Measurements from ENCODE around the gene SEPTIN5.

Gene SEPTIN5

DNA sequence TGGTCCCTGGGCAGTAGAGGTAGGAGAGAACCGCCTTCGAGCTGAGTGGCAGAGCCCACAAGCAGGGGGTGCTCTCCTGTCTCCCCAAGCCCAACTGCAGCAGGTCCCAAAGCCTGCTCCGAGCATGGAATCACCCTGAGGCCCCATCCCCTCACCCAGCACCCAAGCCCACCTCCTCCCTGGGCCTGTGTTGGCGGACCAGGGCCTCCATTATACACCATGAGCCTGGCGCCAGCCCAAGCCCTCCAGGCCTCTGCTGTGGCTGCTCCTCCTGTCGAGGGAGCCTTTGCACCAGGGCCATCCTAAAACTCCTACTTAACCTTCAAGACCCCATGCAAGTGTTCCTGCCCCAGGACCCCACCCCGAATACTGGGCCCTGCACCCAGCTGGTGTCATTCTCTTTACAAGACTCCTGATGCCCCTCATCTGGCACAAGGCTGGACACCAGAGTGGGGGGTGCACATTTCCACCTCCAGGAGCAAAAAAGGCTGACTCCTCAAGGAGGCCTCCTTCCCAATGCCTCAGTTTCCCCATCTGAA, 25.7 kb downstream of the SEPTIN5 start:
- Histone ChIP-seq H2BK5ac (ENCODE audit: low read depth, low read length, poor library complexity) (no peak overlapping the region), H3K4me2 (ENCODE audit: low read length) (no peak overlapping the region), H3K27ac (ENCODE audit: low read depth, low read length) (no peak overlapping the region), H4K12ac (ENCODE audit: low read depth, low read length) (no peak overlapping the region), H2BK120ac (ENCODE audit: insufficient read depth, low read length, poor library complexity) (no peak overlapping the region), H3K9me3 (ENCODE audit: insufficient read depth, low read depth, low read length) (peaks cover 3% of the 10 kb centered on the region), H3K14ac (ENCODE audit: low read length) (no peak overlapping the region), H3K9ac (ENCODE audit: low read length) (no peak overlapping the region), H3K36me3 (ENCODE audit: control insufficient read depth in 1 of 2, insufficient read depth in 2 of 2, low read length in 2 of 2) (no peaks in the 10 kb centered on the region), H3K79me1 (ENCODE audit: low read length) (peaks cover under 1% of the 10 kb centered on the region), H3K18ac (ENCODE audit: low read length) (no peak overlapping the region), H3K27me3 (ENCODE audit: insufficient read depth, low read length) (no peaks in the 10 kb centered on the region), H3K4me3 (ENCODE audit: low read depth, low read length) (no peak overlapping the region), H2AFZ (ENCODE audit: insufficient read depth, low read length, poor library complexity) (no peak overlapping the region), H3K4ac (ENCODE audit: low read depth, low read length) (no peak overlapping the region), H2BK12ac (ENCODE audit: low read length) (no peak overlapping the region), H3K4me1 (ENCODE audit: control insufficient read depth in 1 of 2, insufficient read depth in 2 of 2, low read length in 2 of 2) (no peaks in the 10 kb centered on the region), H4K8ac (ENCODE audit: low read depth, low read length) (no peak overlapping the region), H4K91ac (ENCODE audit: low read depth, low read length) (no peak overlapping the region), H3K23ac (ENCODE audit: low read length) (no peak overlapping the region), H3K79me2 (ENCODE audit: control insufficient read depth, insufficient read depth, low read length, poor library complexity) (no peaks in the 10 kb centered on the region), H2AK5ac (ENCODE audit: low read length) (no peak overlapping the region)
- WGBS (ENCODE audit: extremely low coverage, insufficient coverage, insufficient read length), result no CpG with 5 or more reads among the region's 7 CpGs
- no peak for DNase-seq

DNA sequence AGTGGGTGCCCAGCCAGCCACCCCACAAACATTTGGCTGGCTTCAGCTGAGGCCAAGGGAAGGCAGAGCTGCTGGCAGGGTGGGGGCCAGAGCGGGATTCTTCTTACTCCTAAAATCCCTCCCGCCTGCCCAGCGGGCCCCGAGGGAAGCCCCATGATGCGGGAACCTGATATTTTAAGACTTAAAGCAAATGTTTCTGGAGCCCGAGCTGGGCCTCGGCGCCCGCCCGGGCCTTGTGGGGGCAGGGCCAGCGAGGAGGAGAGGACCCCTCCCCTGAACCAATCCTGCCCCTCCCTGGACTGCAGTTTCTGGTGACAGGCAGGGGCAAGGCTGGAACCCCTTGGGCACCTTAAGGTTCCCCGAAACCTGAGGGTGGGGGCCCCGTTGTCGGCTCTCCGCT, 26.3 kb downstream of the SEPTIN5 start:
- H3K9ac ChIP-seq (ENCODE audit: low read length), result no peak overlapping the region
- no peaks in the 10 kb centered on the region for H3K79me2 ChIP-seq (ENCODE audit: control insufficient read depth, insufficient read depth, low read length, poor library complexity)
- H3K4me3 ChIP-seq (ENCODE audit: low read depth, low read length), result no peak overlapping the region
- H4K12ac ChIP-seq (ENCODE audit: low read depth, low read length), result no peak overlapping the region
- H2AK5ac ChIP-seq (ENCODE audit: low read length), result no peak overlapping the region
- no CpG with 5 or more reads among the region's 15 CpGs for WGBS (ENCODE audit: extremely low coverage, insufficient coverage, insufficient read length)
- no peak overlapping the region for H2BK12ac ChIP-seq (ENCODE audit: low read length)
- H4K91ac ChIP-seq (ENCODE audit: low read depth, low read length), result no peak overlapping the region
- H3K79me1 ChIP-seq (ENCODE audit: low read length), result peaks cover 3% of the 10 kb centered on the region
- H3K18ac ChIP-seq (ENCODE audit: low read length), result no peak overlapping the region
- no peak overlapping the region for H2AFZ ChIP-seq (ENCODE audit: insufficient read depth, low read length, poor library complexity)
- H4K8ac ChIP-seq (ENCODE audit: low read depth, low read length), result no peak overlapping the region
- H3K4me2 ChIP-seq (ENCODE audit: low read length), result no peak overlapping the region
- H3K27ac ChIP-seq (ENCODE audit: low read depth, low read length), result no peak overlapping the region
- no peak overlapping the region for H2BK120ac ChIP-seq (ENCODE audit: insufficient read depth, low read length, poor library complexity)
- H3K9me3 ChIP-seq (ENCODE audit: insufficient read depth, low read depth, low read length), result peaks cover 2% of the 10 kb centered on the region
- no peaks in the 10 kb centered on the region for H3K27me3 ChIP-seq (ENCODE audit: insufficient read depth, low read length)
- H3K14ac ChIP-seq (ENCODE audit: low read length), result no peak overlapping the region
- no peak overlapping the region for H2BK5ac ChIP-seq (ENCODE audit: low read depth, low read length, poor library complexity)
- no peak overlapping the region for H3K4ac ChIP-seq (ENCODE audit: low read depth, low read length)
- no peak overlapping the region for H3K23ac ChIP-seq (ENCODE audit: low read length)
- no peaks in the 10 kb centered on the region for H3K36me3 ChIP-seq (ENCODE audit: control insufficient read depth in 1 of 2, insufficient read depth in 2 of 2, low read length in 2 of 2)
- DNase-seq, result no peak
- peaks cover 0 to 3% of the 10 kb centered on the region in 2 experiments for H3K4me1 ChIP-seq (ENCODE audit: control insufficient read depth in 1 of 2, insufficient read depth in 2 of 2, low read length in 2 of 2)

DNA sequence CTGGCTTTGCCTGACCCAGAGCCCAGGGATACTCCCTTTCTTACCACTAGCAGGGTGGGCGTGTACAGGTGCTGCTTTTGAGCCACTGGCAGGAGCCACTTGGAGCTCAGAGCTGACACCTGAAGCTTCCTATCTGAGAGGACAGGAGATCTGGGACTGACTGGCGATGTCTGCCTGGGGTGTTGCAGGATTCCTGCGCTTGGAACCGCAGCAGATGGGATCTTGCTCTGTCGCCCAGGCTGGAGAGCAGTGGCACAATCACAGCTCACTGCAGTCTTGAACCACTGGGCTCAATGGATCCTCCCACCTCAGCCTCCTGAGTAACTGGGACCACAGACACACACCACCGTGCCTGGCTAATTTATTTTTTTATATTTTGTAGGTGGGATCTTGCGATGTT, 26.8 kb downstream of the SEPTIN5 start:
- WGBS (ENCODE audit: extremely low coverage, insufficient coverage, insufficient read length), result no CpG with 5 or more reads among the region's 7 CpGs
- H4K91ac ChIP-seq (ENCODE audit: low read depth, low read length), result no peak overlapping the region
- no peak overlapping the region for H3K14ac ChIP-seq (ENCODE audit: low read length)
- no peak overlapping the region for H4K12ac ChIP-seq (ENCODE audit: low read depth, low read length)
- H3K9ac ChIP-seq (ENCODE audit: low read length), result no peak overlapping the region
- H3K36me3 ChIP-seq (ENCODE audit: control insufficient read depth in 1 of 2, insufficient read depth in 2 of 2, low read length in 2 of 2), result no peaks in the 10 kb centered on the region
- no peak overlapping the region for H2BK5ac ChIP-seq (ENCODE audit: low read depth, low read length, poor library complexity)
- H2BK12ac ChIP-seq (ENCODE audit: low read length), result no peak overlapping the region
- H2BK120ac ChIP-seq (ENCODE audit: insufficient read depth, low read length, poor library complexity), result no peak overlapping the region
- H3K27me3 ChIP-seq (ENCODE audit: insufficient read depth, low read length), result no peaks in the 10 kb centered on the region
- H2AFZ ChIP-seq (ENCODE audit: insufficient read depth, low read length, poor library complexity), result no peak overlapping the region
- H3K79me2 ChIP-seq (ENCODE audit: control insufficient read depth, insufficient read depth, low read length, poor library complexity), result no peaks in the 10 kb centered on the region
- peaks cover 2% of the 10 kb centered on the region for H3K9me3 ChIP-seq (ENCODE audit: insufficient read depth, low read depth, low read length)
- H3K23ac ChIP-seq (ENCODE audit: low read length), result no peak overlapping the region
- H3K79me1 ChIP-seq (ENCODE audit: low read length), result peaks cover 5% of the 10 kb centered on the region
- no peak for DNase-seq
- no peak overlapping the region for H3K27ac ChIP-seq (ENCODE audit: low read depth, low read length)
- no peak overlapping the region for H3K4me3 ChIP-seq (ENCODE audit: low read depth, low read length)
- no peak overlapping the region for H4K8ac ChIP-seq (ENCODE audit: low read depth, low read length)
- no peak overlapping the region for H3K4ac ChIP-seq (ENCODE audit: low read depth, low read length)
- no peak overlapping the region for H3K4me2 ChIP-seq (ENCODE audit: low read length)
- H3K18ac ChIP-seq (ENCODE audit: low read length), result no peak overlapping the region
- H3K4me1 ChIP-seq (ENCODE audit: control insufficient read depth in 1 of 2, insufficient read depth in 2 of 2, low read length in 2 of 2), result peaks cover 2 to 8% of the 10 kb centered on the region in 2 experiments
- no peak overlapping the region for H2AK5ac ChIP-seq (ENCODE audit: low read length)

DNA sequence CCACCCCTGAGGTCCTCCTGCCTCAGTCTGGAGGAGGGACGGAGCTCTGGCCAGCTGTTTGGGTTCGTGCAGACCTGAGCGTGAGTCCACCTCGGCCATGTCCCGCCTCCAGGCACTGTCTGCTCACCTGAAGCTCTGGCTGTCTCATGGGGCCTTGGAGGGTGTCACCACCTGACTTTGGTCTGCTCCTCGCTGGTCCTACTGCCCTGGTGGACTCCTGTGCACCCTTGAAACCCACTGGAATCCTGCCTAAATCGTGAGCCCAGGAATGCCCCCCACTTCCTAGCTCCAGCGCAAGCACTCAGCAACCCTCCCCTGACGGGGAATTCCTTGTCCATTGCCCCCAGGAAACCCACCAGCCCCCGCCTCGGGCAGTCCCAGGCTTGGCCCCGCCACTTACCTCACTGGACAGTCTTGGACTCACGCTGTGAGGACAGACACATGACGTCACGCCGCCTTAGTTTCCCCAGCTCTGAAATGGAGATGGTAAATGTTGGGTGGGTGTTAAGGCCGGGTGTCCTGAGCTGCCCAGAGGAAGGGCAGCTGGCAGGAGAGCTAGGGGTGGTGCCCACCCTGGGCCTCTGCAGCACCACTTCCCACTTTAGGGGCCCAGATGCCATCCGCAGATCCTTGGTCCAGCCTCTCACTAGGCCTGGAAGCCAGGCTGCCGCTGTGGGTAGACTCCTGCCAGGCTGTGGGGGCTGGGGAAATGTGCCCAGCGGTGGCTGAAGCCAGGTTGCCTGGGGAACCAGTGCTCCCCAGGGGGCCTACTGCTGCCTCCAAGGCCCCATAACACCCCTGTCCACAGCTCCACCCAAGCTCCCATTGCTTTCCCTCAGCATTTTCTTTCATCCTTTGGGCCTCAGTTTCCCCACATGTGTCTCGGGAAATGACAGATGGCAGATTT, 28.1 kb downstream of the SEPTIN5 start:
- no peak overlapping the region for H4K8ac ChIP-seq (ENCODE audit: low read depth, low read length)
- no CpG with 5 or more reads among the region's 21 CpGs for WGBS (ENCODE audit: extremely low coverage, insufficient coverage, insufficient read length)
- no peak overlapping the region for H3K4me3 ChIP-seq (ENCODE audit: low read depth, low read length)
- no peaks in the 10 kb centered on the region for H3K79me2 ChIP-seq (ENCODE audit: control insufficient read depth, insufficient read depth, low read length, poor library complexity)
- no peak overlapping the region for H2AK5ac ChIP-seq (ENCODE audit: low read length)
- H3K9ac ChIP-seq (ENCODE audit: low read length), result no peak overlapping the region
- no peak overlapping the region for H4K91ac ChIP-seq (ENCODE audit: low read depth, low read length)
- no peak overlapping the region for H2BK120ac ChIP-seq (ENCODE audit: insufficient read depth, low read length, poor library complexity)
- peaks cover 11% of the 10 kb centered on the region for H3K79me1 ChIP-seq (ENCODE audit: low read length)
- peaks cover 2% of the 10 kb centered on the region for H3K9me3 ChIP-seq (ENCODE audit: insufficient read depth, low read depth, low read length)
- H2BK5ac ChIP-seq (ENCODE audit: low read depth, low read length, poor library complexity), result no peak overlapping the region
- no peaks in the 10 kb centered on the region for H3K36me3 ChIP-seq (ENCODE audit: control insufficient read depth in 1 of 2, insufficient read depth in 2 of 2, low read length in 2 of 2)
- no peak for DNase-seq
- H3K23ac ChIP-seq (ENCODE audit: low read length), result no peak overlapping the region
- H3K14ac ChIP-seq (ENCODE audit: low read length), result no peak overlapping the region
- no peak overlapping the region for H3K18ac ChIP-seq (ENCODE audit: low read length)
- H2BK12ac ChIP-seq (ENCODE audit: low read length), result no peak overlapping the region
- H3K27me3 ChIP-seq (ENCODE audit: insufficient read depth, low read length), result no peaks in the 10 kb centered on the region
- H4K12ac ChIP-seq (ENCODE audit: low read depth, low read length), result no peak overlapping the region
- H3K27ac ChIP-seq (ENCODE audit: low read depth, low read length), result no peak overlapping the region
- H3K4me1 ChIP-seq (ENCODE audit: control insufficient read depth in 1 of 2, insufficient read depth in 2 of 2, low read length in 2 of 2), result peaks cover 8 to 10% of the 10 kb centered on the region in 2 experiments
- no peak overlapping the region for H2AFZ ChIP-seq (ENCODE audit: insufficient read depth, low read length, poor library complexity)
- H3K4me2 ChIP-seq (ENCODE audit: low read length), result no peak overlapping the region
- H3K4ac ChIP-seq (ENCODE audit: low read depth, low read length), result no peak overlapping the region

Measured in trophoblast cell (in vitro differentiated cells and primary cell).